Cardiac fibroblast (primary cell): Measurements from ENCODE around the gene FBRS.

ENCODE experiments used
- DNase-seq, 2 donors: peaks; one replicate each; pipeline versions ENCODE4 v3.0.0 to v3.0.0-alpha.2; 2010; ENCODE audit warnings: low read depth in 2 of 2
- H3K4me3 ChIP-seq, 2 donors: replicated peaks in 1 of 2; 1 replicate in 1 of 2; 2 replicates in 1 of 2; pipeline ENCODE4 v1.5.1; 2011; ENCODE audit warnings: low read depth in 2 of 2, low read length in 2 of 2, mild to moderate bottlenecking in 2 of 2, moderate library complexity in 1 of 2
- TF ChIP-seq, protein P1 (sequence below): IDR thresholded peaks from one replicate; pipeline ENCODE4 v1.5.1; 2011; ENCODE audit warnings: low read depth, mild to moderate bottlenecking, low read length, inconsistent platforms

FBRS gene

DNA sequence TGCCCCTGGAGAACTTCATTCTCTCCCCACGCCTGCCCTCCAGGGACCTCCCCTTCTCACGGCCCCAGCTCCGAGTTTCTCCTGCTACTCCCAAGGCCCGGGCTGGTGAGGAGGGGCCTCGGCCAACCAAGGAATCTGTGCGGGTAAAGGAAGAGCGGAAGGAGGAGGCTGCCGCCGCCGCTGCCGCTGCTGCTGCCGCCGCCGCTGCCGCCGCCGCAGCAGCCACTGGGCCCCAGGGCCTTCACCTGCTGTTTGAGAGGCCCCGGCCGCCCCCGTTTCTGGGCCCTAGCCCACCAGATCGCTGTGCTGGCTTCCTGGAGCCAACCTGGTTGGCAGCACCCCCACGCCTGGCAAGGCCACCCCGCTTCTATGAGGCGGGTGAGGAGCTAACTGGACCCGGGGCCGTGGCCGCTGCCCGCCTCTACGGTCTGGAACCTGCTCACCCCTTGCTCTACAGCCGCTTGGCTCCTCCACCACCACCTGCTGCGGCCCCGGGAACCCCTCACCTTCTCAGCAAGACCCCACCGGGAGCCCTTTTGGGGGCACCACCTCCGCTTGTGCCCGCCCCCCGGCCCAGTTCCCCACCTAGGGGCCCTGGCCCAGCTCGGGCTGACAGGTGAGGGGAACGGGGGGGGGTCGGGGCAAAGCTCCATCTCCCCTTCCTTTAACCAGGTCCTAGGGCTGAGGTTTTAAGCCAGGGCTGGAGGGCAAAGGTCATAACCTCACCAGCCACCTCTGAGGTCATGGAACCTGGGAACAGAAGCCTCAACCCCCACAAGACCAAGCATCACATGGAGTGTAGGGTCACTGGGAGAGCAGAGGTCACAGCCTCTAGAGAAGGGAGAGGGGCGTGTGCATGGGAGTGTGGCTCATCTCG, 11.0 kb downstream of the FBRS start:
- no peak overlapping the region for H3K4me3 ChIP-seq
- DNase-seq = no peak
- TF ChIP-seq, protein P1, sequence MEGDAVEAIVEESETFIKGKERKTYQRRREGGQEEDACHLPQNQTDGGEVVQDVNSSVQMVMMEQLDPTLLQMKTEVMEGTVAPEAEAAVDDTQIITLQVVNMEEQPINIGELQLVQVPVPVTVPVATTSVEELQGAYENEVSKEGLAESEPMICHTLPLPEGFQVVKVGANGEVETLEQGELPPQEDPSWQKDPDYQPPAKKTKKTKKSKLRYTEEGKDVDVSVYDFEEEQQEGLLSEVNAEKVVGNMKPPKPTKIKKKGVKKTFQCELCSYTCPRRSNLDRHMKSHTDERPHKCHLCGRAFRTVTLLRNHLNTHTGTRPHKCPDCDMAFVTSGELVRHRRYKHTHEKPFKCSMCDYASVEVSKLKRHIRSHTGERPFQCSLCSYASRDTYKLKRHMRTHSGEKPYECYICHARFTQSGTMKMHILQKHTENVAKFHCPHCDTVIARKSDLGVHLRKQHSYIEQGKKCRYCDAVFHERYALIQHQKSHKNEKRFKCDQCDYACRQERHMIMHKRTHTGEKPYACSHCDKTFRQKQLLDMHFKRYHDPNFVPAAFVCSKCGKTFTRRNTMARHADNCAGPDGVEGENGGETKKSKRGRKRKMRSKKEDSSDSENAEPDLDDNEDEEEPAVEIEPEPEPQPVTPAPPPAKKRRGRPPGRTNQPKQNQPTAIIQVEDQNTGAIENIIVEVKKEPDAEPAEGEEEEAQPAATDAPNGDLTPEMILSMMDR = no peak

DNA sequence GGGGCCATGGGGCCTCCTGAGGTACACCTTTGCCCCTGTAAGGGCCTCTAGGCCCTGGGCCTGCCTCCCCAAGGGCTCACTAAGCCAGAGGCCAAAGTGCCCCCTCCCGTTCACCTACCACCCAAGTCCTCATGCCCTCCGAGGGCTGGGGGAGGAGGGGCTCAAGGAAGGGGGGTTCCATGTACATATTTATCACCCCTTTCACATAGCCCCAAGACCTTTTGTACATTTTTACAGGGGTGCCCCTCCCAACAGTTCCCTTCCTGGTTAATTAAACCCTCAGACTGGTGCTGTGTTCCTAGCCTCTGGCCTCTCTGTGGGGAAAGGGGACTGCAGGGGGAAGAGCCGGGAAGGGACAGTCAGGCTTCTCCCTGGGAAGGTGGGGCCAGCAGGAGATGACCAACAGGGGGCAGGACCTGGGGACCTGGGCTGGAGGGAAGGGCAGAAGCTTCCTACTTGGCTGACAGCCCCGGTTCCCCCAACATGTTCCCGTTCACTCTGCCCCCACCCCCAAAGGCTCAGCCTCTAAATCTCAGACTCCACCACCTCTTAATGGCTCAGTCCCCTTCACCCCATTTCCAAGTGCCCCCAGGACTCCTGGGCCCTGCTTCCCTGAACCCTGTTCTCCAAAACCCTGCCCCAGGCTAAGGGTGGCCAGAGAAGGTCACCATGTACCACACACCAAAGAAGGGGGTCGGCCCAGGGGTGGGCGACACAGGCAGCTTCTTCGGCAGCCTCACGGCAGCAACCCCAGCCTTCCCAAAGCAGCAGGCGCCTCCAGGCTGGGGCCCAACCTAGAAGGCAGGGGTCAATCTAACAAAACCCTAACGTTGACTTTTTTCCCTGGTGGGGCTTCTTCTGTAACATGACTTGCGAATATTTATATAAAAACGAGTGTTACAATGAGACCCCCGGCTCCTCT, 11.9 kb downstream of the FBRS start:
- no peak overlapping the region for H3K4me3 ChIP-seq
- DNase-seq = no peak
- TF ChIP-seq, protein P1 = no peak

DNA sequence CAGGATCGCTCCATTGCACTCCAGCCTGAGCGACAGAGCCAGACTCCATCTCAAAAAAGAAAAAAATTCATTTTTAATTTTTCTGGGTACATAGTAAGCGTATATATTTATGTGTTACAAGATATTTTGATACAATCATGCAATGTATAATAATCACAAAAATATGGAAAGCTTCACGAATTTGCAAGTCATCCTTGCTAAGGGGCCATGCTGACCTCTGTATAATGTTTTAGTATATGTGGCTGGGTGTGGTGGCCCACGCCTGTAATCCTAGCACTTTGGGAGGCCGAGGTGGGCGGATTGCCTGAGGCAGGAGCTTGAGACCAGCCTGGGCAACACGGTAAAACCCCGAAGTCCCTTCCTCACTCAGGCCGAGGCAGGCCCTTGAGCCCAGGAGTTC, 16.9 kb downstream of the FBRS start:
- H3K4me3 ChIP-seq = no peak overlapping the region
- DNase-seq = no peak
- TF ChIP-seq, protein P1 = no peak

DNA sequence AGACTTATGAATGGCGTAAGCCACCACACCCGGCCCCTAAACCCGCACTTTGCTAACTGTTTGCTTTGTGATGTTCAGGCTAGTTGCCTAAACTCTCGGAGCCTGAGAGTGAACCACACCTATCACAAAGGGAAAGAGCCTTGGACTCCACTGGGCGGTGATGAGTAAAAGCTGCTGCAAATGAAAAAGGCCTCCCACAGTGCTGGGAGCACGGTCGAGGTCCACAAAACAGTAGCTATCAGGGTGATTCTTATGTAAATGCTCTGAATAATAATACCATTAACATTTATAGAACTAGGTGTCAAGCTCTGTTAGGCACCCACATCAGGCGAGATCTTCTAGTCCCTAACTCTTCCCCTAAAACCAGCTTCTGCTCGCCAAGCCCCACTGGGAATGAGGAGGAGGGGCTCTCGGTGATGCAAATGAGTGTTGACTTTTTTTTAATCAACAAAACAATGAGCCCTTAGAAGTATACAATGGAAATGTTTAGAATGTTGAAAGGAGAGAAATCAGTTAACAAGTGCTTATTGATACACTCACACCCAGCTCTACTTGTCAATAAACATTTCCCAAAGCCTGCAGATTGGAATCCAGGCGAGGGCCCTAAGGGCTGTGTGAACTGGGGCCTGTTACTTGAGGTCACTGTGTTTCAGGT, 19.8 kb downstream of the FBRS start:
- TF ChIP-seq, protein P1 = no peak
- H3K4me3 ChIP-seq = no peak overlapping the region
- no peak for DNase-seq

DNA sequence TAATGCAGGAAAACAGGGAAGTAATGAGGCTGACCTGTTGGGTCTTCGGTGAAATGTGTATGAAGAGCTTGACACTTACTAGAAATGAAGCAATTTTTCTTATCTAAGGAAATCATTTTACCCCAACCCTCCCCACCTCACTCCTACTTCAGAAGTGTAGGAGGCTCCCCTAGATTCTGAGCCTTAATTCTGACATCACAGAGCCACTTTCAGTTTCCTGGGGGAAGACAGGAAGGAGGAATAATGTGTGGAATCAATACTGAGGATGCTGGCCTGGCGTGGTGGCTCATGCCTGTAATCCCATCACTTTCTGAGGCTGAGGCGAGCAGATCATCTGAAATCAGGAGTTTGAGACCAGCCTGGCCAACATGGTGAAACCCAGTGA, 20.3 kb downstream of the FBRS start:
- no peak for DNase-seq
- TF ChIP-seq, protein P1 = no peak

DNA sequence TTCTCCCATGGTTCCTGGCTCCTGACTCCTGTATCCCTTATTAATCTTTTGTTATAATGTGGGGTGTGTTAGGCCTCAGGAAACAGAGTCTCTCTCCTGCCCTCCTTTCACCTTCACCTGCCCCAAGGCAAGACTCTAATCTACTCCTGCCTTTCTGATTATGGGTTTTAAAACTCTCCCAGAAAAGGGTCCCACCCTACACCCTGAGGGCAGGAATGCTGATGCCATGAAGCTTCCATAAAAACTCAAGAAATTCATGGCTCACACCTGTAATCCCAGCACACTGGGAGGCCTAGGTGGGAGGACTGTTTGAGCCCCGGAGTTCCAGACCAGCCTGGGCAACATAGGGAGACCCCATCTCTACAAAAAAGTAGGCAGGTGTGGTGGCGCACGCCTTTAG, 22.1 kb downstream of the FBRS start:
- TF ChIP-seq, protein P1 = no peak
- no peak for DNase-seq
- no peak overlapping the region for H3K4me3 ChIP-seq

More for the DNA sequence above, 20.3 kb downstream of the FBRS start:
- H3K4me3 ChIP-seq = no peak overlapping the region
